Upper lobe of left lung (tissue), 4 donors: ENCODE results near the gene CCDC183.

Source experiments
- CTCF ChIP-seq, 6 experiments: fragments of 450-650 bp in 4 of 6; fragments of 200-600 bp in 2 of 6; sonication (generic) in 2 of 6; IDR thresholded peaks; one replicate each; pipeline ENCODE4 v1.5.1; 2016 to 2019; ENCODE audit warnings: antibody characterized with exemption in 6 of 6
- POLR2A ChIP-seq, 4 donors: fragments of 450-650 bp; IDR thresholded peaks; one replicate each; pipeline ENCODE4 v1.5.1; 2016 to 2017; ENCODE audit warnings: antibody characterized with exemption in 4 of 4, mild to moderate bottlenecking in 2 of 4
- POLR2AphosphoS5 ChIP-seq, 2 donors: sonication (generic); formaldehyde crosslinking; IDR thresholded peaks; one replicate each; pipeline ENCODE4 v1.5.1; 2017; ENCODE audit warnings: antibody characterized with exemption in 2 of 2

DNA sequence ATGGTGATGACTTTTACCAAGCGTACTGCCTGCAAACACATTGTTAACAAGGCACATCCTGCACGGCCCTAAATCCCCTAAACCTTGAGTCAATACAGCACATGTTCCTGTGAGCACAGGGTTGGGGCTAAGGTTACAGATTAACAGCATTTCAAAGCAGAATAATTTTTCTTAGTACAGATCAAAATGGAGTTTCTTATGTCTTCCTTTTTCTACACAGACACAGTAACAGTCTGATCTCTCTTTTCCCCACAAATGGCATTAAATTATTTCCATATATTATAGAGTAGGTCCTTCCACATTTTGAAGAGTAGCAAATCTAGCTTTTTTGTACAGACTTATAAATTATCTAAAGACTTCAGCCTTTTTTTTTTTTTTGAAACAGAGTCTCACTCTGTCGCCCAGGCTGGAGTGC, 6.6 kb upstream of the CCDC183 start:
- TF ChIP-seq CTCF (IDR thresholded peaks at IDR 0.05) (no peak), POLR2A (IDR thresholded peaks at IDR 0.05) (no peak), POLR2AphosphoS5 (IDR thresholded peaks at IDR 0.05) (no peak)
